HG03175 (cell line): ENCODE data around the gene SLC16A3.

ENCODE experiments used
- ATAC-seq: cut with Tn5 transposase; IDR thresholded peaks from one replicate; pipeline ENCODE4 v1.9.1; 2021; ENCODE audit warnings: mild to moderate bottlenecking, moderate library complexity; ENCODE audit not compliant: unreplicated experiment

SLC16A3 gene

GRCh38 chr17:82235056-82235774 lies 6.4 kb downstream of the SLC16A3 start:
- no peak for ATAC-seq

GRCh38 chr17:82235775-82236141 lies 6.9 kb downstream of the SLC16A3 start:
- no peak for ATAC-seq

- ATAC-seq, result no peak
Measured at GRCh38 chr17:82236142-82236971, 7.5 kb downstream of the SLC16A3 start.

GRCh38 chr17:82237083-82237745 lies 8.4 kb downstream of the SLC16A3 start:
- no peak for ATAC-seq

GRCh38 chr17:82237746-82238471 lies 9.1 kb downstream of the SLC16A3 start:
- ATAC-seq, result no peak

GRCh38 chr17:82238472-82239201 lies 9.8 kb downstream of the SLC16A3 start:
- ATAC-seq, result no peak

- no peak for ATAC-seq
Measured at GRCh38 chr17:82239401-82239925, 10.6 kb downstream of the SLC16A3 start.

GRCh38 chr17:82239926-82240505 lies 11.2 kb downstream of the SLC16A3 start:
- no peak for ATAC-seq

GRCh38 chr17:82240506-82241182 lies 11.8 kb downstream of the SLC16A3 start:
- no peak for ATAC-seq

- ATAC-seq, result no peak
Measured at GRCh38 chr17:82241183-82241925, 12.5 kb downstream of the SLC16A3 start.

- ATAC-seq, result no peak
Measured at GRCh38 chr17:82241926-82242697, 13.3 kb downstream of the SLC16A3 start.

GRCh38 chr17:82242698-82242976 lies 13.8 kb downstream of the SLC16A3 start:
- ATAC-seq, result no peak

GRCh38 chr17:82242977-82243647 lies 14.3 kb downstream of the SLC16A3 start:
- ATAC-seq, result no peak

- ATAC-seq, result no peak
Measured at GRCh38 chr17:82243648-82244412, 15.0 kb downstream of the SLC16A3 start.

- no peak for ATAC-seq
Measured at GRCh38 chr17:82244413-82245133, 15.7 kb downstream of the SLC16A3 start.
